SK-N-SH (cell line): ENCODE results near the gene TP53I11. TPM values are rescaled to one million over a fixed set of nuclear protein-coding genes. Genes with fewer than 3 reads are reported as not detected.

Experiments used
- CTCF ChIA-PET: fragments of 300-600, 350-600 bp; formaldehyde crosslinking; extraction: SDS; loops from one replicate; lab custom pipeline; 2021; lab: Yijun Ruan, JAX
- POLR2A ChIA-PET: fragments of 350-600 bp; sonication (Branson Sonifier 250); formaldehyde crosslinking; extraction: SDS; loops from one replicate; lab custom pipeline; 2020; ENCODE audit warnings: antibody characterized with exemption, inconsistent platforms; lab: Yijun Ruan, JAX
- DNase-seq: peaks from one replicate; pipeline ENCODE4 v3.0.0; 2012
- H2AFZ ChIP-seq: fragments of 200-600 bp; sonication (generic); 2 replicates; pipeline ENCODE4 v1.8.1; 2016; ENCODE audit warnings: antibody characterized with exemption, mild to moderate bottlenecking, low read depth
- H3F3A ChIP-seq: fragments of 200-600 bp; sonication (generic); replicated peaks from 2 replicates; pipeline ENCODE3; 2016; ENCODE audit warnings: antibody characterized with exemption, mild to moderate bottlenecking; ENCODE audit not compliant: insufficient read depth
- H3K27ac ChIP-seq, 2 experiments: fragments of 200-500 bp in 1 of 2; fragments of 200-600 bp in 1 of 2; sonication (Bioruptor generic) in 1 of 2; sonication (generic), shearing (Covaris generic) in 1 of 2; 2 replicates each; pipeline versions ENCODE4 v1.5.1 to v1.6.1; 2014 to 2016; ENCODE audit warnings: low read depth in 2 of 2, inconsistent platforms in 1 of 2, low read length in 1 of 2, mild to moderate bottlenecking in 1 of 2, mixed read lengths in 1 of 2
- H3K27me3 ChIP-seq: fragments of 200-600 bp; sonication (generic), shearing (Covaris generic); 2 replicates; pipeline ENCODE4 v1.6.1; 2016; ENCODE audit warnings: mixed run types; ENCODE audit not compliant: insufficient read depth
- H3K36me3 ChIP-seq, 2 experiments: fragments of 200-500 bp in 1 of 2; fragments of 200-600 bp in 1 of 2; sonication (Bioruptor generic) in 1 of 2; sonication (generic) in 1 of 2; replicated peaks in 1 of 2; 2 replicates each; pipeline versions ENCODE3 to v1.5.1; 2014 to 2016; ENCODE audit warnings: low read length in 1 of 2, mild to moderate bottlenecking in 1 of 2; ENCODE audit not compliant: insufficient read depth in 2 of 2, control insufficient read depth in 1 of 2
- H3K4me1 ChIP-seq, 2 experiments: fragments of 200-500 bp in 1 of 2; fragments of 200-600 bp in 1 of 2; sonication (Bioruptor generic) in 1 of 2; sonication (generic), shearing (Covaris generic) in 1 of 2; 2 replicates each; pipeline versions ENCODE4 v1.5.1 to v1.6.1; 2014 to 2016; ENCODE audit warnings: low read depth in 1 of 2, low read length in 1 of 2, mixed run types in 1 of 2; ENCODE audit not compliant: insufficient read depth in 2 of 2, control insufficient read depth in 1 of 2
- H3K4me2 ChIP-seq: fragments of 200-600 bp; sonication (generic), shearing (Covaris generic); 2 replicates; pipeline ENCODE4 v1.6.1; 2017; ENCODE audit warnings: mixed run types
- H3K4me3 ChIP-seq, 2 experiments: fragments of 200-500 bp in 1 of 2; fragments of 200-600 bp in 1 of 2; sonication (Bioruptor generic) in 1 of 2; sonication (generic), shearing (Covaris generic) in 1 of 2; 2 replicates each; pipeline versions ENCODE4 v1.5.1 to v1.8.1; 2014 to 2016; ENCODE audit warnings: low read depth in 2 of 2, inconsistent platforms in 1 of 2, low read length in 1 of 2, mild to moderate bottlenecking in 1 of 2, mixed read lengths in 1 of 2, moderate library complexity in 1 of 2
- H3K79me2 ChIP-seq: fragments of 200-600 bp; sonication (generic); 2 replicates; pipeline ENCODE4 v1.8.1; 2017; ENCODE audit warnings: mild to moderate bottlenecking; ENCODE audit not compliant: insufficient read depth
- H3K9ac ChIP-seq: fragments of 200-600 bp; sonication (generic); 2 replicates; pipeline ENCODE4 v1.6.1; 2017; ENCODE audit warnings: mixed run types
- H3K9me2 ChIP-seq: fragments of 200-600 bp; sonication (generic); 2 replicates; pipeline ENCODE4 v1.6.1; 2017; ENCODE audit warnings: mixed run types
- H3K9me3 ChIP-seq: fragments of 200-600 bp; sonication (generic); 2 replicates; pipeline ENCODE4 v1.6.1; 2017; ENCODE audit warnings: mixed run types, mild to moderate bottlenecking, moderate library complexity
- H4K20me1 ChIP-seq: fragments of 200-600 bp; sonication (generic); 2 replicates; pipeline ENCODE4 v1.6.1; 2017; ENCODE audit warnings: mild to moderate bottlenecking, mixed run types; ENCODE audit not compliant: insufficient read depth
- EP300 ChIP-seq, 2 experiments: IDR thresholded peaks; 2 replicates each; pipeline versions ENCODE4 v1.4.0 to v1.6.1; 2012; ENCODE audit warnings: borderline replicate concordance in 1 of 2, low read depth in 1 of 2, low read length in 1 of 2
- GABPA ChIP-seq: IDR thresholded peaks from 2 replicates; pipeline ENCODE4 v1.4.0; 2012; ENCODE audit warnings: low read depth, mild to moderate bottlenecking
- MXI1 ChIP-seq: IDR thresholded peaks from 2 replicates; pipeline ENCODE4 v1.6.1; 2012; ENCODE audit warnings: mild to moderate bottlenecking, low read depth, low read length, improper control_type of control experiment
- RAD21 ChIP-seq: IDR thresholded peaks from 2 replicates; pipeline ENCODE4 v1.6.1; 2012; ENCODE audit warnings: mild to moderate bottlenecking, low read length
- SMC3 ChIP-seq: IDR thresholded peaks from 2 replicates; pipeline ENCODE4 v1.6.1; 2012; ENCODE audit warnings: low read depth, low read length, improper control_type of control experiment
- TCF12 ChIP-seq: IDR thresholded peaks from 2 replicates; pipeline ENCODE4 v1.4.0; 2012
- WGBS: methylation state at CpG from one replicate; pipeline ENCODE4 v1.1.6; 2017; ENCODE audit warnings: low lambda C conversion rate; 5-methylcytosine and 5-hydroxymethylcytosine counted together
- polyA plus RNA-seq, 3 experiments: library from polyadenylated mRNA; depleted of rRNA; stranded (reverse); fragments of >200 nt; gene quantifications; 2 replicates each; pipeline ENCODE4 v1.2.3, GENCODE V29; 2012
- TF ChIP-seq, protein P1 (sequence below): IDR thresholded peaks from 2 replicates; pipeline ENCODE4 v1.6.1; 2012; ENCODE audit warnings: mild to moderate bottlenecking, low read depth, low read length, moderate library complexity
- TF ChIP-seq, protein P2 (sequence below): fragments of 200-600 bp; sonication (generic); IDR thresholded peaks from 2 replicates; pipeline ENCODE4 v1.6.1; 2017; ENCODE audit warnings: antibody characterized with exemption, mild to moderate bottlenecking, moderate library complexity
- TF ChIP-seq, protein P3 (sequence below): IDR thresholded peaks from 2 replicates; pipeline ENCODE4 v1.4.0; 2012; ENCODE audit warnings: low read depth, borderline replicate concordance
- TF ChIP-seq, protein P4 (sequence below): fragments of 150-350 bp; IDR thresholded peaks from 2 replicates; pipeline ENCODE4 v1.6.1; 2016; ENCODE audit warnings: mild to moderate bottlenecking, low read depth, low read length
- TF ChIP-seq, protein P5 (sequence below): IDR thresholded peaks from 2 replicates; pipeline ENCODE4; 2012

Gene TP53I11
- polyA plus RNA-seq, 1 of the 3 experiments (the other 2 are of a cell fraction), result 6.6 TPM

DNA sequence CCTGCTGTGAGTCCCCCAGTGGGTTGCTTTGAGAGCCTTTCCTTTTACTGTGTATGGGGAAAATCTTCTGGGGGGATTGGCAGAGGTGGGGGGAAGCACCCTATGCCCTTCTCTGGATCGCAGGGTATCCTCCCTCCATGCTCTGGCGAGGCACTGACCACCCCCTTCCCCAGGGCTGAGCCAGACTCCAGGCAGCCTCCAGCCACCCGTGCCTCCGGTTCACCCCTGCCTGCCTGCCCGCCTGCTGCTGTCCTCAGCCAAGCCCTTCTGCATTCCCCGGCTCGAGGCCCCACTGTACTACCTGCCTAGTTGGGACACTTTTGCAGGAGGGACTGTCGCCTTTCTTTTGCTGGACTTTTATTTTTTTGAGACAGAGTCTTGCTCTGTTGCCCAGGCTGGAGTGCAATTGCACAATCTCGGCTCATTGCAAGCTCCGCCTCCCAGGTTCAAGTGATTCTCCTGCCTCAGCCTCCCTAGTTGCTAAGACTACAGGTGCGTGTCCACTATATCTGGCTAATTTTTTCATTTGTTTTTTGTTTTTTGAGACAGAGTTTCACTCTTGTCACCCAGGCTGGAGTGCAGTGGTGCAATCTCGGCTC, 23.8 kb upstream of the TP53I11 start:
- Histone ChIP-seq H3K27me3 (no peaks in the 10 kb centered on the region), H3F3A (no peaks in the 10 kb centered on the region), H3K9ac (no peak overlapping the region), H3K9me3 (no peaks in the 10 kb centered on the region), H3K36me3 (no peaks in the 10 kb centered on the region), H2AFZ (no peak overlapping the region), H3K79me2 (no peaks in the 10 kb centered on the region), H3K27ac (no peak overlapping the region), H4K20me1 (no peaks in the 10 kb centered on the region), H3K4me1 (peaks cover 5 to 16% of the 10 kb centered on the region in 2 experiments; a peak in 2 of 4 replicates), H3K9me2 (no peaks in the 10 kb centered on the region)
- POLR2A ChIA-PET, result no interaction called here
- no peak for DNase-seq
- WGBS, result 62% methylated on average over 9 of the region's 12 CpGs
- TF ChIP-seq SMC3 (no peak), MXI1 (no peak), EP300 (IDR thresholded peaks at IDR 0.05; ENCODE audit: borderline replicate concordance in 1 of 2, low read depth in 1 of 2, low read length in 1 of 2) (no peak), TCF12 (no peak), RAD21 (no peak), GABPA (no peak)
- TF ChIP-seq, protein P1, sequence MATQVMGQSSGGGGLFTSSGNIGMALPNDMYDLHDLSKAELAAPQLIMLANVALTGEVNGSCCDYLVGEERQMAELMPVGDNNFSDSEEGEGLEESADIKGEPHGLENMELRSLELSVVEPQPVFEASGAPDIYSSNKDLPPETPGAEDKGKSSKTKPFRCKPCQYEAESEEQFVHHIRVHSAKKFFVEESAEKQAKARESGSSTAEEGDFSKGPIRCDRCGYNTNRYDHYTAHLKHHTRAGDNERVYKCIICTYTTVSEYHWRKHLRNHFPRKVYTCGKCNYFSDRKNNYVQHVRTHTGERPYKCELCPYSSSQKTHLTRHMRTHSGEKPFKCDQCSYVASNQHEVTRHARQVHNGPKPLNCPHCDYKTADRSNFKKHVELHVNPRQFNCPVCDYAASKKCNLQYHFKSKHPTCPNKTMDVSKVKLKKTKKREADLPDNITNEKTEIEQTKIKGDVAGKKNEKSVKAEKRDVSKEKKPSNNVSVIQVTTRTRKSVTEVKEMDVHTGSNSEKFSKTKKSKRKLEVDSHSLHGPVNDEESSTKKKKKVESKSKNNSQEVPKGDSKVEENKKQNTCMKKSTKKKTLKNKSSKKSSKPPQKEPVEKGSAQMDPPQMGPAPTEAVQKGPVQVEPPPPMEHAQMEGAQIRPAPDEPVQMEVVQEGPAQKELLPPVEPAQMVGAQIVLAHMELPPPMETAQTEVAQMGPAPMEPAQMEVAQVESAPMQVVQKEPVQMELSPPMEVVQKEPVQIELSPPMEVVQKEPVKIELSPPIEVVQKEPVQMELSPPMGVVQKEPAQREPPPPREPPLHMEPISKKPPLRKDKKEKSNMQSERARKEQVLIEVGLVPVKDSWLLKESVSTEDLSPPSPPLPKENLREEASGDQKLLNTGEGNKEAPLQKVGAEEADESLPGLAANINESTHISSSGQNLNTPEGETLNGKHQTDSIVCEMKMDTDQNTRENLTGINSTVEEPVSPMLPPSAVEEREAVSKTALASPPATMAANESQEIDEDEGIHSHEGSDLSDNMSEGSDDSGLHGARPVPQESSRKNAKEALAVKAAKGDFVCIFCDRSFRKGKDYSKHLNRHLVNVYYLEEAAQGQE, result no peak
- TF ChIP-seq, protein P2, sequence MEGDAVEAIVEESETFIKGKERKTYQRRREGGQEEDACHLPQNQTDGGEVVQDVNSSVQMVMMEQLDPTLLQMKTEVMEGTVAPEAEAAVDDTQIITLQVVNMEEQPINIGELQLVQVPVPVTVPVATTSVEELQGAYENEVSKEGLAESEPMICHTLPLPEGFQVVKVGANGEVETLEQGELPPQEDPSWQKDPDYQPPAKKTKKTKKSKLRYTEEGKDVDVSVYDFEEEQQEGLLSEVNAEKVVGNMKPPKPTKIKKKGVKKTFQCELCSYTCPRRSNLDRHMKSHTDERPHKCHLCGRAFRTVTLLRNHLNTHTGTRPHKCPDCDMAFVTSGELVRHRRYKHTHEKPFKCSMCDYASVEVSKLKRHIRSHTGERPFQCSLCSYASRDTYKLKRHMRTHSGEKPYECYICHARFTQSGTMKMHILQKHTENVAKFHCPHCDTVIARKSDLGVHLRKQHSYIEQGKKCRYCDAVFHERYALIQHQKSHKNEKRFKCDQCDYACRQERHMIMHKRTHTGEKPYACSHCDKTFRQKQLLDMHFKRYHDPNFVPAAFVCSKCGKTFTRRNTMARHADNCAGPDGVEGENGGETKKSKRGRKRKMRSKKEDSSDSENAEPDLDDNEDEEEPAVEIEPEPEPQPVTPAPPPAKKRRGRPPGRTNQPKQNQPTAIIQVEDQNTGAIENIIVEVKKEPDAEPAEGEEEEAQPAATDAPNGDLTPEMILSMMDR, result no peak
- TF ChIP-seq, protein P3, sequence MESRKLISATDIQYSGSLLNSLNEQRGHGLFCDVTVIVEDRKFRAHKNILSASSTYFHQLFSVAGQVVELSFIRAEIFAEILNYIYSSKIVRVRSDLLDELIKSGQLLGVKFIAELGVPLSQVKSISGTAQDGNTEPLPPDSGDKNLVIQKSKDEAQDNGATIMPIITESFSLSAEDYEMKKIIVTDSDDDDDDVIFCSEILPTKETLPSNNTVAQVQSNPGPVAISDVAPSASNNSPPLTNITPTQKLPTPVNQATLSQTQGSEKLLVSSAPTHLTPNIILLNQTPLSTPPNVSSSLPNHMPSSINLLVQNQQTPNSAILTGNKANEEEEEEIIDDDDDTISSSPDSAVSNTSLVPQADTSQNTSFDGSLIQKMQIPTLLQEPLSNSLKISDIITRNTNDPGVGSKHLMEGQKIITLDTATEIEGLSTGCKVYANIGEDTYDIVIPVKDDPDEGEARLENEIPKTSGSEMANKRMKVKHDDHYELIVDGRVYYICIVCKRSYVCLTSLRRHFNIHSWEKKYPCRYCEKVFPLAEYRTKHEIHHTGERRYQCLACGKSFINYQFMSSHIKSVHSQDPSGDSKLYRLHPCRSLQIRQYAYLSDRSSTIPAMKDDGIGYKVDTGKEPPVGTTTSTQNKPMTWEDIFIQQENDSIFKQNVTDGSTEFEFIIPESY, result no peak
- TF ChIP-seq, protein P4, sequence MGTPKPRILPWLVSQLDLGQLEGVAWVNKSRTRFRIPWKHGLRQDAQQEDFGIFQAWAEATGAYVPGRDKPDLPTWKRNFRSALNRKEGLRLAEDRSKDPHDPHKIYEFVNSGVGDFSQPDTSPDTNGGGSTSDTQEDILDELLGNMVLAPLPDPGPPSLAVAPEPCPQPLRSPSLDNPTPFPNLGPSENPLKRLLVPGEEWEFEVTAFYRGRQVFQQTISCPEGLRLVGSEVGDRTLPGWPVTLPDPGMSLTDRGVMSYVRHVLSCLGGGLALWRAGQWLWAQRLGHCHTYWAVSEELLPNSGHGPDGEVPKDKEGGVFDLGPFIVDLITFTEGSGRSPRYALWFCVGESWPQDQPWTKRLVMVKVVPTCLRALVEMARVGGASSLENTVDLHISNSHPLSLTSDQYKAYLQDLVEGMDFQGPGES, result no peak
- TF ChIP-seq, protein P5, sequence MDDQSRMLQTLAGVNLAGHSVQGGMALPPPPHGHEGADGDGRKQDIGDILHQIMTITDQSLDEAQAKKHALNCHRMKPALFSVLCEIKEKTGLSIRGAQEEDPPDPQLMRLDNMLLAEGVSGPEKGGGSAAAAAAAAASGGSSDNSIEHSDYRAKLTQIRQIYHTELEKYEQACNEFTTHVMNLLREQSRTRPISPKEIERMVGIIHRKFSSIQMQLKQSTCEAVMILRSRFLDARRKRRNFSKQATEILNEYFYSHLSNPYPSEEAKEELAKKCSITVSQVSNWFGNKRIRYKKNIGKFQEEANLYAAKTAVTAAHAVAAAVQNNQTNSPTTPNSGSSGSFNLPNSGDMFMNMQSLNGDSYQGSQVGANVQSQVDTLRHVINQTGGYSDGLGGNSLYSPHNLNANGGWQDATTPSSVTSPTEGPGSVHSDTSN, result no peak
- TF ChIP-seq, all 33 proteins: peak for 0
- Histone ChIP-seq H3K4me2 (no peak overlapping the region), H3K4me3 (no peak overlapping the region)
- CTCF ChIA-PET, result no interaction called here
